Transverse colon (tissue), 4 donors: ENCODE measurements around the gene KCNAB2. TPM values are rescaled to one million over a fixed set of nuclear protein-coding genes. Genes with fewer than 3 reads are reported as not detected.

Experiments
- DNase-seq: peaks from one replicate; pipeline ENCODE4 v3.0.0-alpha.2; 2019
- H3K27ac ChIP-seq, 4 donors: fragments of 200-600 bp; sonication (generic); 2 replicates each; pipeline ENCODE4 v1.5.1; 2016 to 2018; ENCODE audit warnings: inconsistent platforms in 4 of 4
- H3K27me3 ChIP-seq: fragments of 200-600 bp; sonication (generic); 2 replicates; pipeline ENCODE4 v1.5.1; 2017; ENCODE audit warnings: inconsistent platforms
- H3K36me3 ChIP-seq, 4 donors: fragments of 200-600 bp; sonication (generic); 2 replicates each; pipeline ENCODE4 v1.5.1; 2017 to 2019; ENCODE audit warnings: inconsistent platforms in 4 of 4
- H3K4me1 ChIP-seq, 4 donors: fragments of 200-600 bp; sonication (generic); 2 replicates each; pipeline ENCODE4 v1.5.1; 2017 to 2020; ENCODE audit warnings: inconsistent platforms in 4 of 4
- H3K4me3 ChIP-seq, 4 donors: fragments of 200-600 bp; sonication (generic); 1 replicate in 1 of 4; 2 replicates in 3 of 4; pipeline versions ENCODE4 v1.5.1 to v1.6.1; 2017 to 2019; ENCODE audit warnings: inconsistent platforms in 4 of 4
- H3K9me3 ChIP-seq, 2 donors: fragments of 200-600 bp; sonication (generic); 2 replicates each; pipeline ENCODE4 v1.5.1; 2017 to 2019; ENCODE audit warnings: inconsistent platforms in 2 of 2
- CTCF ChIP-seq, 5 experiments: fragments of 200-600 bp in 3 of 5; fragments of 450-650 bp in 2 of 5; sonication (generic) in 3 of 5; IDR thresholded peaks; 1 replicate in 2 of 5; 2 replicates in 3 of 5; pipeline ENCODE4 v1.5.1; 2016 to 2017; ENCODE audit warnings: antibody characterized with exemption in 5 of 5, inconsistent platforms in 3 of 5, mild to moderate bottlenecking in 2 of 5, moderate library complexity in 1 of 5
- EP300 ChIP-seq: sonication (generic); formaldehyde crosslinking; IDR thresholded peaks from one replicate; pipeline ENCODE4 v1.6.1; 2017; ENCODE audit warnings: antibody characterized with exemption, low read depth
- POLR2A ChIP-seq: fragments of 450-650 bp; IDR thresholded peaks from one replicate; pipeline ENCODE4 v1.6.1; 2016; ENCODE audit warnings: antibody characterized with exemption, mild to moderate bottlenecking, moderate library complexity
- POLR2AphosphoS5 ChIP-seq, 3 donors: sonication (generic); formaldehyde crosslinking; IDR thresholded peaks; one replicate each; pipeline ENCODE4 v1.6.1; 2016; ENCODE audit warnings: antibody characterized with exemption in 3 of 3
- WGBS, 2 donors: methylation state at CpG; one replicate each; pipeline ENCODE4 v1.1.5; 2018; ENCODE audit warnings: low coverage in 1 of 2; 5-methylcytosine and 5-hydroxymethylcytosine counted together
- in situ Hi-C, 4 donors: fragments of 200-750 bp; cut with MboI; loops; one replicate each; pipeline versions ENCODE4 v1.15.0 to v1.15.1; 2017; ENCODE audit warnings: low sequenced_read_pairs in 3 of 4, low pct_ligation_motif_present in 1 of 4, low pct_unique_long_range_greater_than_20kb in 1 of 4
- intact Hi-C: fragments of 100-400 bp; cut with DNase I; formaldehyde crosslinking; loops from one replicate; pipeline ENCODE4 v1.15.1; 2023; ENCODE audit warnings: low total_unique reads
- total RNA-seq, 4 donors: library from RNA; depleted of rRNA; stranded (reverse); fragments of >200 nt; gene quantifications; one replicate each; pipeline ENCODE4 v1.1.0, GENCODE V29; 2016

The KCNAB2 gene
- total RNA-seq, 4 donors from 2014 or later: 1.00 to 25.4 (median 7.9) TPM

GRCh38 chr1:6144647-6145395 is 99.1 kb downstream of the KCNAB2 start:
- Histone ChIP-seq H3K27me3 (peaks cover 30% of the 10 kb centered on the region), H3K9me3 (no peaks in the 10 kb centered on the region), H3K27ac (no peak overlapping the region), H3K36me3 (no peaks in the 10 kb centered on the region), H3K4me1 (peaks cover 0 to 10% (median 5%) of the 10 kb centered on the region in 4 donors), H3K4me3 (no peak overlapping the region)
- WGBS, 2 donors: 60 to 69% methylated on average over 2 to 16 of the region's 16 CpGs
- in situ Hi-C loops: no loop called here
- intact Hi-C loops: no loop called here
- TF ChIP-seq EP300: no peak
- no peak for TF ChIP-seq POLR2AphosphoS5 (IDR thresholded peaks at IDR 0.05)
- no peak for TF ChIP-seq POLR2A
- no peak for TF ChIP-seq CTCF (IDR thresholded peaks at IDR 0.05)
- no peak for DNase-seq

- H3K27me3 ChIP-seq: peaks cover 30% of the 10 kb centered on the region
- in situ Hi-C loops: no loop called here
- H3K27ac ChIP-seq: no peak overlapping the region
- TF ChIP-seq EP300: no peak
- TF ChIP-seq POLR2A: no peak
- no peak for TF ChIP-seq POLR2AphosphoS5 (IDR thresholded peaks at IDR 0.05)
- no peak for TF ChIP-seq CTCF (IDR thresholded peaks at IDR 0.05)
- 55% methylated on average over 2 of the region's 2 CpGs; no CpG with 5 or more reads in 1 of the 2 donors for WGBS, 2 donors
- H3K36me3 ChIP-seq: no peaks in the 10 kb centered on the region
- DNase-seq: no peak
- H3K4me3 ChIP-seq: no peak overlapping the region
- H3K9me3 ChIP-seq: no peaks in the 10 kb centered on the region
- intact Hi-C loops: no loop called here
- H3K4me1 ChIP-seq: peaks cover 0 to 10% (median 5%) of the 10 kb centered on the region in 4 donors
Observed at GRCh38 chr1:6145396-6145750, 99.7 kb downstream of the KCNAB2 start.

GRCh38 chr1:6145864-6146410 is 100.2 kb downstream of the KCNAB2 start:
- H3K27me3 ChIP-seq: peaks cover 30% of the 10 kb centered on the region
- H3K36me3 ChIP-seq: no peaks in the 10 kb centered on the region
- H3K9me3 ChIP-seq: no peaks in the 10 kb centered on the region
- no peak for DNase-seq
- H3K4me1 ChIP-seq: peaks cover 0 to 10% (median 5%) of the 10 kb centered on the region in 4 donors
- WGBS, 2 donors: 83% methylated on average over 22 of the region's 24 CpGs; no CpG with 5 or more reads in 1 of the 2 donors
- H3K4me3 ChIP-seq: no peak overlapping the region
- TF ChIP-seq CTCF (IDR thresholded peaks at IDR 0.05): no peak
- TF ChIP-seq POLR2A: no peak
- TF ChIP-seq POLR2AphosphoS5 (IDR thresholded peaks at IDR 0.05): no peak
- TF ChIP-seq EP300: no peak
- in situ Hi-C loops (no loop called here), intact Hi-C loops (no loop called here)
- H3K27ac ChIP-seq: no peak overlapping the region

- Histone ChIP-seq H3K27ac (no peak overlapping the region), H3K4me3 (peak overlapping the region in 1 of 4 donors; percentile 22), H3K27me3 (peaks cover 30% of the 10 kb centered on the region), H3K4me1 (peaks cover 0 to 10% (median 5%) of the 10 kb centered on the region in 4 donors), H3K9me3 (no peaks in the 10 kb centered on the region), H3K36me3 (no peaks in the 10 kb centered on the region)
- TF ChIP-seq POLR2A: no peak
- no peak for TF ChIP-seq CTCF (IDR thresholded peaks at IDR 0.05)
- DNase-seq: peak; percentile 64
- intact Hi-C loops: no loop called here
- in situ Hi-C loops: no loop called here
- 11% methylated on average over 47 of the region's 53 CpGs; no CpG with 5 or more reads in 1 of the 2 donors for WGBS, 2 donors
Observed at GRCh38 chr1:6148497-6149241, 103.0 kb downstream of the KCNAB2 start.
